Measurements from ENCODE around the gene UBAC2.

Gene UBAC2

DNA sequence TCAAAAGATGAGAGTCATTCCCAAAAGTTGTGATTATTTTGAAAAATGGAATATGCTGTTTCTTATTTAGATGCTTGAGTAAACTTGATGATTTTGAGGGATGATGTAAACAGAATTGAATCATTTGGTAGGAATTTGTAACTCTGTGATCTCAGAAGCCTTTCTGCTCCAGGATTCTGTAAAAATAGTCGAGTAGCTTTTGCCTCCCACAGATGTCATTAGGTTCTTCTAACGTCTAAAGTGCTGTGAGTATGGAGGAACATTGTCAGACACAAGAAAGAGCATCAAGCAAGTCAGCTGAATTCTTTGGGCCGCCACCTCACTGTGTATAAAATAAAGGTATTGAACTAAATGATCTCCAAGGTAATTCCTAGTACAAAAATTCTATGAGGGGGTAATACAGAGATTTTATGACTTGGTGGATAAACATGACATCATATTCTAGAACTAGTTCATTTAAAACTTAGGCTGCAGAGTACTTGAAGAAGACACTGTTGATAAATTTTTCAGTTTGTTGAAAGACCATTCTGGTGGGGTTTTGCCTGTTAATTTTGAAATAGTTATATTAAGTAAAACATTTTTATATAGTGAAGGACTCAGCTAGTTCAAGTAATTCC, 107.9 kb downstream of the UBAC2 start:
- ChIA-PET POLR2A (no interaction called here), CTCF (no interaction called here)
- no peak for TF ChIP-seq HDGF (IDR thresholded peaks at IDR 0.05; ENCODE audit: borderline replicate concordance)
- no peak for TF ChIP-seq FOXA1 (IDR thresholded peaks at IDR 0.05)
- TF ChIP-seq ELF4 (IDR thresholded peaks at IDR 0.05): no peak
- TF ChIP-seq CTBP1 (IDR thresholded peaks at IDR 0.05; ENCODE audit: borderline replicate concordance): no peak
- TF ChIP-seq LEF1 (IDR thresholded peaks at IDR 0.05; ENCODE audit: borderline replicate concordance): no peak
- TF ChIP-seq L3MBTL2 (conservative IDR thresholded peaks at IDR 0.05): no peak
- TF ChIP-seq ARNT (IDR thresholded peaks at IDR 0.05): no peak
- TF ChIP-seq FOXK2 (IDR thresholded peaks at IDR 0.05): no peak
- no peak for TF ChIP-seq SUZ12 (IDR thresholded peaks at IDR 0.05)
- TF ChIP-seq ZNF384 (IDR thresholded peaks at IDR 0.05): no peak
- no peak for TF ChIP-seq TARDBP (IDR thresholded peaks at IDR 0.05)
- TF ChIP-seq BHLHE40 (IDR thresholded peaks at IDR 0.05; ENCODE audit: borderline replicate concordance): no peak
- TF ChIP-seq, protein P1, sequence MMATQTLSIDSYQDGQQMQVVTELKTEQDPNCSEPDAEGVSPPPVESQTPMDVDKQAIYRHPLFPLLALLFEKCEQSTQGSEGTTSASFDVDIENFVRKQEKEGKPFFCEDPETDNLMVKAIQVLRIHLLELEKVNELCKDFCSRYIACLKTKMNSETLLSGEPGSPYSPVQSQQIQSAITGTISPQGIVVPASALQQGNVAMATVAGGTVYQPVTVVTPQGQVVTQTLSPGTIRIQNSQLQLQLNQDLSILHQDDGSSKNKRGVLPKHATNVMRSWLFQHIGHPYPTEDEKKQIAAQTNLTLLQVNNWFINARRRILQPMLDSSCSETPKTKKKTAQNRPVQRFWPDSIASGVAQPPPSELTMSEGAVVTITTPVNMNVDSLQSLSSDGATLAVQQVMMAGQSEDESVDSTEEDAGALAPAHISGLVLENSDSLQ (IDR thresholded peaks at IDR 0.05): no peak
- no peak for TF ChIP-seq FOXM1 (IDR thresholded peaks at IDR 0.05; ENCODE audit: borderline replicate concordance)
- TF ChIP-seq SP1 (IDR thresholded peaks at IDR 0.05): no peak
- no peak for TF ChIP-seq NFRKB (IDR thresholded peaks at IDR 0.05)

DNA sequence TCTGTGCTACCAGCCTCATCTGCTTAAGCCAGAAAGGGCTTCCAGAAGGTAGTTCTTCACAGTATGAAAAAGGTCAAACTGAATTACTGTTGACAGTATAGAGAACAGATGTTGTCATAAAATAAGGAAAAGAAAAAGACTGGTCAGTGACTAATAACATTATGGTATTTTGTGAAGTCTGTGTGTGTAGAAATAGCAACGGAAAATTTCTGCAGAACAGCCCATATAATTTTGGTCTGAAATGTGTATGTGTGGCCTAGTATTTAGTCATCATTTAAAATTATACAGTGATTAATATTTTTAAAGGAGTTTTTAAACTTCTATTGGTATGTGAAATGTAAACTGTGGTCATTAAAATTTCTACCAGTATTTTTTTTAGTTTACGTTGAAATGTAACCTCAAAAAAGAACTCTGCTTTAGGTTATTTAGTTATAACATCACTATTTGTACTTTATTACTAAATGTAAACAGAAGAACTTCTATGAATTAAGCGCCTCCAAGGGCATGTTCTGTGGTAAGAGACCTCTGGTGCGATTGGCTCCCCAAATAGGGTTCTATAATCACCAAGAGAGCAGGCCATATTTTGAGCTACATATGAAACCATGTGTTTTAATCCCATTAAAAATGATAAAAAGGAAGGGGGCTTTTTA, 109.9 kb downstream of the UBAC2 start:
- no peak for DNase-seq (ENCODE audit: extremely low spot score)
- CTCF ChIA-PET: no interaction called here
- no peak for TF ChIP-seq FOXM1 (IDR thresholded peaks at IDR 0.05; ENCODE audit: borderline replicate concordance)
- TF ChIP-seq ELF4 (IDR thresholded peaks at IDR 0.05): no peak
- TF ChIP-seq ARNT (IDR thresholded peaks at IDR 0.05): no peak
- TF ChIP-seq TARDBP (IDR thresholded peaks at IDR 0.05): no peak
- TF ChIP-seq SUZ12 (IDR thresholded peaks at IDR 0.05): no peak
- TF ChIP-seq NFRKB (IDR thresholded peaks at IDR 0.05): no peak
- POLR2A ChIA-PET: no interaction called here

More for the DNA sequence above, 107.9 kb downstream of the UBAC2 start:
- DNase-seq (ENCODE audit: extremely low spot score): no peak

DNA sequence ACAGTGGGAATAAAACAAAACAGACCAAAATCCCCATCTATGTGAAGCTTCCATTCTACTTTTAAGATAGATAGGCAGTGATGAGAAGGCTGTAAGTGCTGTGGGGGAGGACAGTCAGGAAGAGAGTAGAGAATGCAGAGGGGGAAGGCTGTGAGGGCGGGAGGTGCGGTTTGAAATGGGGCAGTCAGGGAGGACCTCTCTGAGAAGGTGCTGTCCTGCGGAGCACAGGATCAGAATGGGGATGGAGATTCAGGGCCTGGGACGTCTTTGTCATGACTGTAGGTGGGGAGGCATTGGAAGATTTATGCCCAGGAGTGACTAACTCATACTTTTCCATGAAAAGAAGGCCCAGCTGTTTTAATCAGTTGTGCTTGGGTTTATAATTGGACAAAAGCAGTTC, 110.5 kb downstream of the UBAC2 start:
- DNase-seq (ENCODE audit: extremely low spot score): no peak
- POLR2A ChIA-PET: no interaction called here
- CTCF ChIA-PET: no interaction called here
- TF ChIP-seq SUZ12 (IDR thresholded peaks at IDR 0.05): no peak
- TF ChIP-seq FOXA1 (IDR thresholded peaks at IDR 0.05): no peak
- no peak for TF ChIP-seq ARNT (IDR thresholded peaks at IDR 0.05)
- TF ChIP-seq TARDBP (IDR thresholded peaks at IDR 0.05): no peak
- TF ChIP-seq ZNF384 (IDR thresholded peaks at IDR 0.05): no peak
- TF ChIP-seq L3MBTL2 (conservative IDR thresholded peaks at IDR 0.05): no peak
- TF ChIP-seq BHLHE40 (IDR thresholded peaks at IDR 0.05; ENCODE audit: borderline replicate concordance): no peak
- TF ChIP-seq HDGF (IDR thresholded peaks at IDR 0.05; ENCODE audit: borderline replicate concordance): no peak
- TF ChIP-seq SP1 (IDR thresholded peaks at IDR 0.05): no peak
- no peak for TF ChIP-seq ELF4 (IDR thresholded peaks at IDR 0.05)

DNA sequence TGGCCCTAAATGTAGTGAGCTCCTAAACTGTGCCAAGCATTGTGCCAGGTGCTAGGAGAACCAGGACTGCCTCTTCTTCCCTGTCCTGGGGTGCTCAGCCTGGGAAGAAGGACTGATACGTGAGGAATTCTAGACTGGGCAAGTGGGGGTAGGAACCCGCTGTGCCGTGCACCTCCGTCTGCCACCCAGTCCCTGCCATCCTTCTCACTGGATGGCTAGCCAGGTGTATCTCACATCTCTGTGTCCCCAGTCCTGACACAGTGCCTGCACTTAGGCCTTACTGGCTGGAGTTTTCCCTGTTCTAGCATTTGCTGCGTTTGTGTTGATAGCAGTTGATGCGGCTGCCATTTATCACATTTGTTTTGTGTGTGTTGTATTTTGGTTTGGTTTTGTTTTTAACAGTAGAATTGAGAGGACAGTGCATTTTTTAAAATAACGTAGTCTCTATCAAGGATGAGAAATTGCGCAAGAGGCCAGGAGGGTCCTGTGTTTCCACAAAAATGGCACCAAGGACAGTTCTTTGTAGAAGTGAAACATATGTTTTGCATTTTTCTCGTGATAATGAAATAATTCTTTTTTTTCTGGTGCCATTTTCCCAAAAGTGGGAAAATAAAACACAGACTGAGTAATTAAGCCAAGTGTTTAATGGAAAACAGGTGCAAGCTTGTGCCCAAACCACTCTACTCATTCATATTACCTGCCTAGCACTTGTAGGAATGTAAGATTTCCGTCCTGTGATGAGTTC, 111.3 kb downstream of the UBAC2 start:
- POLR2A ChIA-PET: no interaction called here

DNA sequence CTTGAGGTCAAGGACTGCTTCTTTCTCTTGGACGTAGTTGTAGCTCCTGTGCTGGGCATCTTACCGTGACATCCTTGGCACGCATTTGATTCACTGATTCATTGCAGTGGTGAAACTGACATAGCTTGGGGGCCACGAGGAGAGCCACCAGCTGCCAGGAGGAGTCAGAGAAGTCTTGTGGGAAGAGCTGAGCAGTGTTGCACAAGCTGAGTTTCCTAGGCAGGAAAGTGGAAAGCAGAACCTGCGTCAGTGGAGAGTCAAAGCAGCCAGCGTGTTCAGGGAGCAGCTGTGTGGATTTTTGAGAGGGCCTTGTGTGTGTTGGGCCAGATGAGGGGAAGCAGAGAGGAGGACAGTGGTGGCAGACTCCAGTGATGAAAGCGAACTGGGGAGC, 111.8 kb downstream of the UBAC2 start:
- POLR2A ChIA-PET: no interaction called here
- no peak for TF ChIP-seq FOXM1 (IDR thresholded peaks at IDR 0.05; ENCODE audit: borderline replicate concordance)
- TF ChIP-seq, protein P1 (IDR thresholded peaks at IDR 0.05): no peak
- no peak for TF ChIP-seq TARDBP (IDR thresholded peaks at IDR 0.05)
- no peak for TF ChIP-seq CTBP1 (IDR thresholded peaks at IDR 0.05; ENCODE audit: borderline replicate concordance)
- no peak for TF ChIP-seq L3MBTL2 (conservative IDR thresholded peaks at IDR 0.05)
- TF ChIP-seq NFRKB (IDR thresholded peaks at IDR 0.05): no peak
- TF ChIP-seq FOXK2 (IDR thresholded peaks at IDR 0.05): no peak
- no peak for TF ChIP-seq SUZ12 (IDR thresholded peaks at IDR 0.05)
- CTCF ChIA-PET: no interaction called here
- DNase-seq (ENCODE audit: extremely low spot score): no peak

More for the DNA sequence above, 111.3 kb downstream of the UBAC2 start:
- TF ChIP-seq FOXA1 (IDR thresholded peaks at IDR 0.05) (no peak), ZNF384 (IDR thresholded peaks at IDR 0.05) (no peak), BHLHE40 (IDR thresholded peaks at IDR 0.05; ENCODE audit: borderline replicate concordance) (no peak), HDGF (IDR thresholded peaks at IDR 0.05; ENCODE audit: borderline replicate concordance) (no peak), SP1 (IDR thresholded peaks at IDR 0.05) (no peak), LEF1 (IDR thresholded peaks at IDR 0.05; ENCODE audit: borderline replicate concordance) (no peak), ELF4 (IDR thresholded peaks at IDR 0.05) (no peak), SUZ12 (IDR thresholded peaks at IDR 0.05) (no peak), CTBP1 (IDR thresholded peaks at IDR 0.05; ENCODE audit: borderline replicate concordance) (no peak), FOXM1 (IDR thresholded peaks at IDR 0.05; ENCODE audit: borderline replicate concordance) (no peak)
- DNase-seq (ENCODE audit: extremely low spot score): no peak
- CTCF ChIA-PET: no interaction called here

DNA sequence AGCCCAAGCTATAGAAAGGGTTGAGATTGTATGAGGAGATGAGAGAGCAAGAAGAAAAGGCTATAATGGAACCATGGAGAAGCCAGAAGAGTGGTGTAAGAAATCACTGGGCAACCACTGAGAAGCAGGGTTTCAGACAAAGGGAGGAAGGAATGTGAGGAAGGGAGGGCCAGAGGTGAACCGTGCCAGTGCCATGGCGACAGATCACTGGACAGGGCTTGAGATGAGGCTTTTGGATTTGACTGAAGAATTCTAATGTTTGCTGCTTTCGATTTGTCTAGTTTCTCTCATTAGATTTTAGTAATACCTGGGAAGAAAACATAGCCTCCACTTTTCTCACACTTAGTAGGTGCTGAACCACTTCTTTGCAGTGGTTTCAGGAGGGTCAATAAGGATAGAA, 112.8 kb downstream of the UBAC2 start:
- no peak for TF ChIP-seq FOXM1 (IDR thresholded peaks at IDR 0.05; ENCODE audit: borderline replicate concordance)
- no peak for TF ChIP-seq BHLHE40 (IDR thresholded peaks at IDR 0.05; ENCODE audit: borderline replicate concordance)
- no peak for TF ChIP-seq NFRKB (IDR thresholded peaks at IDR 0.05)
- TF ChIP-seq LEF1 (IDR thresholded peaks at IDR 0.05; ENCODE audit: borderline replicate concordance): no peak
- TF ChIP-seq SUZ12 (IDR thresholded peaks at IDR 0.05): no peak
- TF ChIP-seq L3MBTL2 (conservative IDR thresholded peaks at IDR 0.05): no peak
- no peak for TF ChIP-seq ZNF384 (IDR thresholded peaks at IDR 0.05)
- no peak for TF ChIP-seq ARNT (IDR thresholded peaks at IDR 0.05)
- no peak for TF ChIP-seq TARDBP (IDR thresholded peaks at IDR 0.05)
- no peak for TF ChIP-seq HDGF (IDR thresholded peaks at IDR 0.05; ENCODE audit: borderline replicate concordance)
- TF ChIP-seq CTBP1 (IDR thresholded peaks at IDR 0.05; ENCODE audit: borderline replicate concordance): no peak
- TF ChIP-seq, protein P1 (IDR thresholded peaks at IDR 0.05): no peak
- TF ChIP-seq FOXK2 (IDR thresholded peaks at IDR 0.05): no peak
- DNase-seq (ENCODE audit: extremely low spot score): no peak
- POLR2A ChIA-PET: no interaction called here
- CTCF ChIA-PET: no interaction called here
